NCI-H2171 (cell line): ENCODE results near the gene FAM53C.

Source experiments
- DNase-seq: peaks from one replicate; lab custom pipeline; 2025; lab: John Stamatoyannopoulos, UW

The FAM53C gene

DNA sequence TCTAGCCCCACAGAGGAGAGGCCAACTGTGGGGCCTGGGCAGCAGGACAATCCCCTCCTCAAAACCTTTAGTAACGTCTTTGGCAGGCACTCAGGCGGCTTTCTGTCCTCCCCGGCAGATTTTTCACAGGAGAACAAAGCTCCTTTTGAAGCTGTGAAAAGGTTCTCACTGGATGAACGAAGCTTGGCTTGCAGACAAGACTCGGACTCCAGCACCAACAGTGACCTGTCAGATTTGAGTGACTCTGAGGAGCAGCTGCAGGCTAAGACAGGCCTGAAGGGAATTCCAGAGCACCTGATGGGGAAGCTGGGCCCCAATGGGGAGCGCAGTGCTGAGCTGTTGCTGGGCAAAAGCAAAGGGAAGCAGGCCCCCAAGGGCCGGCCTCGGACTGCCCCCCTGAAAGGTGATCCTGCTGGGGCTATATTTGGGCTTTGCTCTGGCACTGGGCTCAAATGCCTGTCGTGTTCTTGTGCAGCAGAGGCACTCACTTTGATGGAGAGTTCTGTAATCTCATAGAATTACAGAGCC is 53.9 kb downstream of the FAM53C start:
- DNase-seq: no peak
